Osteocyte (in vitro differentiated cells): ENCODE data around the gene B4GALNT3. TPM values are rescaled to one million over a fixed set of nuclear protein-coding genes. Genes with fewer than 3 reads are reported as not detected.

Experiments
- DNase-seq: peaks from one replicate; pipeline ENCODE4 v3.0.0; 2021; ENCODE audit warnings: mixed read lengths; ENCODE audit not compliant: unreplicated experiment; ENCODE audit errors: extremely low spot score
- H3K27ac Mint-ChIP-seq: one replicate; pipeline ENCODE4 v1.8.0; 2021; ENCODE audit warnings: mild to moderate bottlenecking, mixed read lengths; ENCODE audit not compliant: unreplicated experiment
- H3K27me3 Mint-ChIP-seq: one replicate; pipeline ENCODE4 v1.8.0; 2021; ENCODE audit warnings: mixed read lengths; ENCODE audit not compliant: unreplicated experiment
- H3K36me3 Mint-ChIP-seq: one replicate; pipeline ENCODE4 v1.8.0; 2021; ENCODE audit warnings: mixed read lengths; ENCODE audit not compliant: unreplicated experiment
- H3K4me1 Mint-ChIP-seq: one replicate; pipeline ENCODE4 v1.8.0; 2021; ENCODE audit warnings: mixed read lengths; ENCODE audit not compliant: unreplicated experiment
- H3K4me3 Mint-ChIP-seq: one replicate; pipeline ENCODE4 v1.8.0; 2021; ENCODE audit warnings: mild to moderate bottlenecking, moderate library complexity, mixed read lengths; ENCODE audit not compliant: unreplicated experiment
- H3K9me3 Mint-ChIP-seq: one replicate; pipeline ENCODE4 v1.8.0; 2021; ENCODE audit warnings: mixed read lengths; ENCODE audit not compliant: unreplicated experiment
- total RNA-seq: library from RNA; stranded (reverse); gene quantifications from 2 replicates; pipeline ENCODE4 v1.2.1, GENCODE V29; 2021
- TF ChIP-seq, protein P1 (sequence below): fragments of 200-600 bp; sonication (generic); IDR thresholded peaks from 2 replicates; pipeline ENCODE4 v1.5.0; 2021; ENCODE audit warnings: antibody characterized with exemption, mild to moderate bottlenecking, moderate library complexity

Gene B4GALNT3
- total RNA-seq, 1 donor from 2014 or later, result 0.27 TPM

- Mint-ChIP-seq H3K4me1 (peaks cover 3% of the 10 kb centered on the region), H3K9me3 (peaks cover under 1% of the 10 kb centered on the region), H3K36me3 (no peaks in the 10 kb centered on the region), H3K27me3 (peaks cover 4% of the 10 kb centered on the region), H3K4me3 (no peak overlapping the region), H3K27ac (no peak overlapping the region)
- no peak for DNase-seq
- TF ChIP-seq, protein P1, sequence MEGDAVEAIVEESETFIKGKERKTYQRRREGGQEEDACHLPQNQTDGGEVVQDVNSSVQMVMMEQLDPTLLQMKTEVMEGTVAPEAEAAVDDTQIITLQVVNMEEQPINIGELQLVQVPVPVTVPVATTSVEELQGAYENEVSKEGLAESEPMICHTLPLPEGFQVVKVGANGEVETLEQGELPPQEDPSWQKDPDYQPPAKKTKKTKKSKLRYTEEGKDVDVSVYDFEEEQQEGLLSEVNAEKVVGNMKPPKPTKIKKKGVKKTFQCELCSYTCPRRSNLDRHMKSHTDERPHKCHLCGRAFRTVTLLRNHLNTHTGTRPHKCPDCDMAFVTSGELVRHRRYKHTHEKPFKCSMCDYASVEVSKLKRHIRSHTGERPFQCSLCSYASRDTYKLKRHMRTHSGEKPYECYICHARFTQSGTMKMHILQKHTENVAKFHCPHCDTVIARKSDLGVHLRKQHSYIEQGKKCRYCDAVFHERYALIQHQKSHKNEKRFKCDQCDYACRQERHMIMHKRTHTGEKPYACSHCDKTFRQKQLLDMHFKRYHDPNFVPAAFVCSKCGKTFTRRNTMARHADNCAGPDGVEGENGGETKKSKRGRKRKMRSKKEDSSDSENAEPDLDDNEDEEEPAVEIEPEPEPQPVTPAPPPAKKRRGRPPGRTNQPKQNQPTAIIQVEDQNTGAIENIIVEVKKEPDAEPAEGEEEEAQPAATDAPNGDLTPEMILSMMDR, result no peak
Observed at GRCh38 chr12:537772-538171, 78.0 kb downstream of the B4GALNT3 start.

DNA sequence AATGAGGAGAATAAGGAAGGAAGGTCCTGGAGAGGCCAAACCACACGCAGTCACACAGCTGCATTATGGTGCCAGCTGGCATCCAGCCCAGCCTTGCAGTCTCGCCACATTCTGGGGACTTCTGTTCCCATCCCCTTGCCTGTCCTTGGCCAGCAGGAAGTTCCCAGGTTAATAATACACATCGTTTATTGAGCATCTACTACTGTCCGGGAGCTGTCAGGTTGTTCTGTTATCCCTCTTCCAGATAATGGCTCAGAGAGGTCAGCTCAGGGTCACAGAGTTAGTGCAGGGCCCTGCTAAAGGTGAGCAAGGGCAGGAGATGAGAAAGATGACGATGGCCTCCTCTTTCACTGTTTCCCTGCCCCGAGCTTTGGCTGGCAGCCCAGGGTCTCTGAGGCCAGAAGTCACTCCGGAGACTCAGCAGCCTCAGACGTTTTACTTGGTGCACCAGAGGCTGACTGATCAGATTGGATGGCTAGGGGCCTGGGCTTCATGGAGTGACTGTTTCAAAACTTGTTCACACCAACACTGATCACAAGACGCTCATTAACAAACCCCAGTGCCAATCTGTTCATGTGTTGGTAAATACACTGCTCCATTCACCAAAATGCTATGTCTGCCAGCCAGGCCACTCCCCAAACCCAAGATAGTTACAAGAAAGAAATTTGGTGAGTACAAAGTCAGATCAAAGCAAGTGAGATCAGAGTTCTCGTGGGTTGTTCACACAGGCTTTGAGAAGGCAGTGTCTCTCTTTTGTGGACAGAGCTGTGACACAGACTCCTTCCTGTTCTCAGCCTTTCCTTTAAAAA lies 79.2 kb downstream of the B4GALNT3 start:
- Mint-ChIP-seq H3K4me3 (no peak overlapping the region), H3K27me3 (peaks cover 4% of the 10 kb centered on the region), H3K9me3 (no peaks in the 10 kb centered on the region), H3K4me1 (peaks cover 3% of the 10 kb centered on the region), H3K36me3 (no peaks in the 10 kb centered on the region), H3K27ac (no peak overlapping the region)
- TF ChIP-seq, protein P1, result no peak
- no peak for DNase-seq

GRCh38 chr12:539540-540310 lies 80.0 kb downstream of the B4GALNT3 start:
- Mint-ChIP-seq H3K4me3 (no peak overlapping the region), H3K27me3 (peaks cover 9% of the 10 kb centered on the region), H3K36me3 (no peaks in the 10 kb centered on the region), H3K9me3 (no peaks in the 10 kb centered on the region), H3K4me1 (peaks cover 3% of the 10 kb centered on the region), H3K27ac (no peak overlapping the region)
- no peak for DNase-seq
- TF ChIP-seq, protein P1, result no peak

DNA sequence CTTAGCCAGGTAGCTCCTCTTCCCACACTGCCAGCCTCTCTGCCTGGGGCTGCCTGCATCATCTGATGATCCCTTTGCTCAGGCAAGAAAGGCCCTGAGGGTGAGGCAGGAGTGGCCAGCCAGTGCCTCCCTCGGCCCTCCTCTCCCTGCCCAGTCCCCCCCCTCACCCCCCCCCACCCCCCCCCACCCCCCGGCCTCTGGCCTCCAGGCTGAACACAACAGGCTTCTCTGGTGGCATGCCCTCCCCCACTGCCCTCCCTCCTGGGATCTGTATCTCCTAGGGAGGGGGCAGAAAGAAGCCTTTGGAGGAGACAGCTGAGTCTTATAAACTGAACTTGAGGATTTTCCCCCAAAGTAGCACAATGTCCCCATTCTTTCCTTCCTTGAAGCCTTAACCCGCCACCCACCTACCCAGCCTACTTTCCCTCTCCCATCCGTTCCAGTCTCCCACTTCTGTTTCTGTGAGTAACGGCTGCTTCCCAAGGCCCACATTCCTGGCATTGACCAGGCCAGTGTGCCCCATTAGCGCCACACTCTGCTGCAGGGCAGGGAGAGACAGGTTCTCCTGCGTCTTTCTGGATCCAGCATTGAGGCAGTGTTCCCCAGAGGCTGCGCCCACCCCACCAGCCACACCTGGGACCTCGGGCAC lies 82.1 kb downstream of the B4GALNT3 start:
- Mint-ChIP-seq H3K4me1 (peaks cover 3% of the 10 kb centered on the region), H3K4me3 (no peak overlapping the region), H3K36me3 (no peaks in the 10 kb centered on the region), H3K27me3 (peaks cover 18% of the 10 kb centered on the region), H3K27ac (no peak overlapping the region), H3K9me3 (no peaks in the 10 kb centered on the region)
- no peak for DNase-seq
- TF ChIP-seq, protein P1, result no peak
